Thymus (tissue), 11 donors: Measurements from ENCODE around the gene CCSER1. TPM values are rescaled to one million over a fixed set of nuclear protein-coding genes. Genes with fewer than 3 reads are reported as not detected.
"Not testable (repeated sequence)": the region's sequence is repeated elsewhere in the genome, so short reads cannot be mapped to it uniquely, and the experiment has no call there.

ENCODE experiments used
- DNase-seq, 9 donors: peaks; one replicate each; pipeline ENCODE4 v3.0.0-alpha.2; 2013; ENCODE audit warnings: low spot score in 9 of 9, low read depth in 6 of 9, missing footprints in 1 of 9
- H3K27ac ChIP-seq, 2 donors: one replicate each; pipeline ENCODE4 v1.5.1; 2013; ENCODE audit warnings: control low read depth in 1 of 2, low read depth in 1 of 2, low read length in 1 of 2, mild to moderate bottlenecking in 1 of 2, moderate library complexity in 1 of 2
- H3K27me3 ChIP-seq, 2 donors: one replicate each; pipeline ENCODE4 v1.5.1; 2013; ENCODE audit warnings: low read length in 1 of 2; ENCODE audit not compliant: control insufficient read depth in 2 of 2, insufficient read depth in 1 of 2
- H3K36me3 ChIP-seq, 2 donors: one replicate each; pipeline ENCODE4 v1.5.1; 2013; ENCODE audit warnings: low read length in 1 of 2, mild to moderate bottlenecking in 1 of 2, moderate library complexity in 1 of 2; ENCODE audit not compliant: control insufficient read depth in 2 of 2, insufficient read depth in 2 of 2
- H3K4me1 ChIP-seq, 2 donors: one replicate each; pipeline ENCODE4 v1.5.1; 2013; ENCODE audit warnings: low read length in 2 of 2; ENCODE audit not compliant: control insufficient read depth in 2 of 2, insufficient read depth in 2 of 2
- H3K4me3 ChIP-seq, 2 donors: one replicate each; pipeline ENCODE4 v1.5.1; 2013; ENCODE audit warnings: low read length in 2 of 2, control low read depth in 1 of 2, mild to moderate bottlenecking in 1 of 2
- H3K9me3 ChIP-seq, 2 donors: one replicate each; pipeline ENCODE4 v1.5.1; 2013; ENCODE audit warnings: low read length in 1 of 2, mild to moderate bottlenecking in 1 of 2; ENCODE audit not compliant: control insufficient read depth in 2 of 2, insufficient read depth in 1 of 2
- WGBS: extraction: QIAGEN DNeasy Blood & Tissue Kit; methylation state at CpG from one replicate; pipeline ENCODE4 v1.1.7; 2013; 5-methylcytosine and 5-hydroxymethylcytosine counted together
- polyA plus RNA-seq: library from polyadenylated mRNA; stranded (reverse); fragments of 200-250 nt; gene quantifications from one replicate; pipeline ENCODE4 v1.2.3, GENCODE V29; 2013
- total RNA-seq: library from RNA; stranded (reverse); fragments of 120-200 nt; gene quantifications from one replicate; pipeline ENCODE4 v1.2.4, GENCODE V29; 2013
- donor health status: healthy.

CCSER1 gene
- total and polyA plus RNA-seq, 2 donors = 2.0 to 8.7 TPM

DNA sequence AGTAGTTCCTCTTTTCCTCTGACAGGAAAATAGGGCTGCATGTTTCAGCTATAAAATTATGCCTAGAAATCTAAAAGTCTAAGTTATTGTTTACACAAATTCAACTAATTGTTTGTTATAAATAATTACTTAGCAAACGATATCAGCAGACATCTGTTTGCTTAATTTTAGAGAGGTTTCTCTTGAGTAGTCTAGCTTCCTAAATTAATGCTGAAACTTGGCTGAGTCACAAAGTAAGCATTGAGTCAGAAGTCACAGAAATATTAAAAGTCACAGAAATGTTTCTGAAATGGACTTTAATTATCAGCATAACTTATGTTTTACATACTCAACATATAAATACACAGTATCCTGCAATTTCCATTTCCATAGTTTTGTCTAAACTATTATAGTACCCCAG is 1044.0 kb downstream of the CCSER1 start:
- Histone ChIP-seq H3K4me3 (no peak overlapping the region), H3K27ac (no peak overlapping the region), H3K4me1 (no peaks in the 10 kb centered on the region), H3K27me3 (no peaks in the 10 kb centered on the region), H3K36me3 (no peaks in the 10 kb centered on the region), H3K9me3 (peaks cover 0 to 14% of the 10 kb centered on the region in 2 donors)
- no peak for DNase-seq
- WGBS = 74% methylated on average over 1 of the region's 1 CpG

DNA sequence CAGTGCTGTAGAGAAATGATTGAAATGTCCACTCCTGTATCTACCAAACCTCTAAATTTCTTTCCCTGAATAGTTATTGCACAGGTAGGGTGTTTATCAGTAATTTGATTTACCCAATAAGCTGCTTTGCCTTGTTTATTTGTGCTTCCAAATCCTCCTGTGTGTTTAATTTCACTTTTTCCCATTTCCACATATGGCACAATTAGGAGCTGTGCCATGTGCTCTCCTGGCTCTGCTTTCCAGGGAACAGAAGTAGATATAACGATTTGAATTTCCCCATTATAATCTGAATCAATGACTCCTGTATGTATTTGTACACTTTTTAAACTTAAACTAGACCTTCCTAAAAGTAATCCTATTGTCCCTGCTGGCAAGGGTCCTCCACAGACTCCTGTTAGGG is 1057.9 kb downstream of the CCSER1 start:
- DNase-seq, H3K4me3 ChIP-seq, H3K9me3 ChIP-seq, H3K36me3 ChIP-seq, H3K27me3 ChIP-seq, H3K27ac ChIP-seq, H3K4me1 ChIP-seq: not testable (repeated sequence)
- 95% methylated on average over 1 of the region's 1 CpG for WGBS

DNA sequence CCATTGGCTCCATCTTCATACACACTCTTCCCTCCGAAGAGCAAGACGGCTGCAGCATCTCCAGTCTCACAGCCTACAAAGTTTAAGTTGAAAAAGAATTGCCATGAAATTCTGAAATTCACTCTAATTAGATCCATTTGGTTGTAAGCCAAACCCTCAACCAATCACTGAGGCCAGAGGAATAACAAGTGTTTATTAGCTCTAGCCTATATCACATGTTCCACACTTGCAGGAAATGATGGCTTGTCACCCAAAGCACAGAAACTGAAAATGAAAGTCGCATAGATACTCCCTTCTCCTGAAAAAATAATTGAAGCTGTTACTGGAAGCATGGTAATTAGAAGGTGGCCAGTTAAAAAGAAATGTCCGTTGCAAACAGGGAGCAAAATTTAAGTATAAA is 1071.8 kb downstream of the CCSER1 start:
- WGBS = 92% methylated on average over 4 of the region's 4 CpGs
- no peak overlapping the region for H3K27ac ChIP-seq
- no peaks in the 10 kb centered on the region for H3K36me3 ChIP-seq
- DNase-seq = no peak
- no peak overlapping the region for H3K4me3 ChIP-seq
- no peaks in the 10 kb centered on the region for H3K4me1 ChIP-seq
- H3K9me3 ChIP-seq = peaks cover 0 to 5% of the 10 kb centered on the region in 2 donors
- no peaks in the 10 kb centered on the region for H3K27me3 ChIP-seq

DNA sequence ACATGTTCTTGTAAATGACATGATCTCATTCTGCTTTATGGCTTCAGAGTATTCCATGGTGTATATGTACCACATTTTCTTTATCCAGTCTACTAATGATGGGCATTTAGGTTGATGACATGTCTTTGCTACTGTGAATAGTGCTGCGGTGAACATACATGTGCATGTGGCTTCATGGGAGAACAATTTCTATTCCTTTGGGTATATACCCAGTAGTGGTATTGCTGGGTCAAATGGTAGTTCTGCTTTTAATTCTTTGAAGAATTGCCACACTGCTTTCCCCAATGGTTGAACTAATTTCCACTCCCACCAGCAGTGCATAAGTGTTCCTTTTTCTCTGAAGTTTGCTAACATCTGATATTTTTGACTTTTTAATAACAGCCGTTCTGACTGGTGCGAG is 1080.3 kb downstream of the CCSER1 start:
- Histone ChIP-seq H3K9me3 (peaks cover 0 to 3% of the 10 kb centered on the region in 2 donors), H3K4me1 (no peaks in the 10 kb centered on the region), H3K36me3 (no peaks in the 10 kb centered on the region), H3K27me3 (no peaks in the 10 kb centered on the region), H3K27ac (no peak overlapping the region), H3K4me3 (no peak overlapping the region)
- 98% methylated on average over 3 of the region's 3 CpGs for whole genome bisulfite sequencing
- DNase-seq = no peak

GRCh38 chr4:91212211-91212610 is 1085.0 kb downstream of the CCSER1 start:
- WGBS = 67% methylated on average over 3 of the region's 3 CpGs
- Histone ChIP-seq H3K9me3 (peaks cover 0 to 10% of the 10 kb centered on the region in 2 donors), H3K27me3 (no peaks in the 10 kb centered on the region), H3K36me3 (no peaks in the 10 kb centered on the region), H3K27ac (no peak overlapping the region), H3K4me3 (no peak overlapping the region), H3K4me1 (no peaks in the 10 kb centered on the region)
- DNase-seq = no peak

DNA sequence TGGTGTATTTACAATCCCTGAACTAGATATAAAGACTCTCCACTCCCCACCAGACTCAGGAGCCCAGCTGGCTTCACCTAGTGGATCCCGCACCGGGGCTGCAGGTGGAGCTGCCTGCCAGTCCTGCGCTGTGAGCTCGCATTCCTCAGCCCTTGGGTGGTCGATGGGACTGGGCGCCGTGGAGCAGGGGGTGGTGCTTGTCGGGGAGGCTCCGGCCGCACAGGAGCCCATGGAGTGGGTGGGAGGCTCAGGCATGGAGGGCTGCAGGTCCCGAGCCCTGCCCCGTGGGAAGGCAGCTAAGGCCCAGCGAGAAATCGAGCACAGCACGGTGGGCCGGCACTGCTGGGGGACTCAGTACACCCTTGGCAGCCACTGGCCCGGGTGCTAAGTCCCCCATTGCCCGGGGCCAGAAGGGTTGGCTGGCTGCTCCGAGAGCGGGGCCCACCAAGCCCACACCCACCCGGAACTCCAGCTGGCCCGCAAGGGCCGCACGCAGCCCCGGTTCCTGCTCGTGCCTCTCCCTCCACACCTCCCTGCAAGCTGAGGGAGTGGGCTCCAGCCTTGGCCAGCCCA is 1090.7 kb downstream of the CCSER1 start:
- H3K4me3 ChIP-seq, H3K4me1 ChIP-seq, DNase-seq, H3K36me3 ChIP-seq, H3K27ac ChIP-seq, H3K27me3 ChIP-seq: not testable (repeated sequence)
- 97% methylated on average over 26 of the region's 26 CpGs for WGBS
- H3K9me3 ChIP-seq = peaks cover 0 to 14% of the 10 kb centered on the region in 2 donors

DNA sequence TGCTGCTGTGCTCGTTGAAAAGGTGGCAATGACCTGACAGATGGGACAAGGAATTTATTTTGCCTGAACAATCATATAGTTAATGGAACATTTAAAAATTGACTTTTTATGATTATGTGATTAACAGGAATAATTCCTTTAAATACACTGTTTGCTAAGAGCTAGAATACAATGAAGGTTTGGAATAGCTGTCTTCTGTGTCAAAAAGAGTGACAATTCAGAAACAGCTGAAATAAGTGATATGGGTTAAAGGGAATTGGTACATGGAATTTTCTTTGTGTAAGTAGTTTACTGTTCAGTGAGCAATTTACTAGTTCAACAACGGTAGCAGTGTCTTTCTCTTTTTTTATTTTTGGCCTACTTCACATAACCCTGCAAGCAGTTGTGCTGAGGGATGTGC is 1093.1 kb downstream of the CCSER1 start:
- no peak overlapping the region for H3K27ac ChIP-seq
- H3K9me3 ChIP-seq = peaks cover 0 to 14% of the 10 kb centered on the region in 2 donors
- WGBS = 87% methylated on average over 2 of the region's 2 CpGs
- no peaks in the 10 kb centered on the region for H3K36me3 ChIP-seq
- H3K4me1 ChIP-seq = no peaks in the 10 kb centered on the region
- DNase-seq = no peak
- no peak overlapping the region for H3K4me3 ChIP-seq
- no peaks in the 10 kb centered on the region for H3K27me3 ChIP-seq

DNA sequence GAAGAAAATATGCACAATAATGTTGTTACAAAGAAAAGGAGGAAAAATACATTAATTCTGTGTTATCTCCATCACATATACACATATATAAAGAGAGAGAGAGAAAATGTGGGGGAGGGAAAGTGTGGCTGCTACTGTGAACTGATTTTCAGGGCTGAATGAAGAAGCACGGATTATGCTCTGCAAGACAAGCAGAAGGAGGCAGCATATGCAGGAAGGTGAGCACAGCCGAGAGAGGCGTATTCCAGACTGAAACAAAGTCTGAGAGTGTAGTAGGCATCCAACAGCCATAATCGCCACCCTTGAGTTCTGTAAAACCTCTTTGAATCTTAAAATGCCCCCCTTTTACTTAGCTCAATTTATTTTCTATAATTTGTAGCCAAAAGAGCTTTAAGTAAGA is 1094.8 kb downstream of the CCSER1 start:
- Histone ChIP-seq H3K4me3 (no peak overlapping the region), H3K9me3 (peaks cover 0 to 7% of the 10 kb centered on the region in 2 donors), H3K4me1 (no peaks in the 10 kb centered on the region), H3K27ac (no peak overlapping the region), H3K27me3 (no peaks in the 10 kb centered on the region), H3K36me3 (no peaks in the 10 kb centered on the region)
- WGBS = 93% methylated on average over 4 of the region's 4 CpGs
- no peak for DNase-seq

- DNase-seq = no peak
- H3K4me1 ChIP-seq = no peaks in the 10 kb centered on the region
- H3K4me3 ChIP-seq = no peak overlapping the region
- H3K27ac ChIP-seq = no peak overlapping the region
- WGBS = 96% methylated on average over 1 of the region's 1 CpG
- no peaks in the 10 kb centered on the region for H3K27me3 ChIP-seq
- H3K9me3 ChIP-seq = no peaks in the 10 kb centered on the region
- H3K36me3 ChIP-seq = no peaks in the 10 kb centered on the region
Observed at GRCh38 chr4:91226867-91227266, 1099.7 kb downstream of the CCSER1 start.

GRCh38 chr4:91228659-91229058 is 1101.5 kb downstream of the CCSER1 start:
- no peaks in the 10 kb centered on the region for H3K9me3 ChIP-seq
- H3K4me3 ChIP-seq = no peak overlapping the region
- H3K27me3 ChIP-seq = no peaks in the 10 kb centered on the region
- no peak for DNase-seq
- H3K36me3 ChIP-seq = no peaks in the 10 kb centered on the region
- H3K4me1 ChIP-seq = no peaks in the 10 kb centered on the region
- WGBS = 93% methylated on average over 3 of the region's 3 CpGs
- no peak overlapping the region for H3K27ac ChIP-seq
